Measurements from ENCODE around the gene CCDC15.

DNA sequence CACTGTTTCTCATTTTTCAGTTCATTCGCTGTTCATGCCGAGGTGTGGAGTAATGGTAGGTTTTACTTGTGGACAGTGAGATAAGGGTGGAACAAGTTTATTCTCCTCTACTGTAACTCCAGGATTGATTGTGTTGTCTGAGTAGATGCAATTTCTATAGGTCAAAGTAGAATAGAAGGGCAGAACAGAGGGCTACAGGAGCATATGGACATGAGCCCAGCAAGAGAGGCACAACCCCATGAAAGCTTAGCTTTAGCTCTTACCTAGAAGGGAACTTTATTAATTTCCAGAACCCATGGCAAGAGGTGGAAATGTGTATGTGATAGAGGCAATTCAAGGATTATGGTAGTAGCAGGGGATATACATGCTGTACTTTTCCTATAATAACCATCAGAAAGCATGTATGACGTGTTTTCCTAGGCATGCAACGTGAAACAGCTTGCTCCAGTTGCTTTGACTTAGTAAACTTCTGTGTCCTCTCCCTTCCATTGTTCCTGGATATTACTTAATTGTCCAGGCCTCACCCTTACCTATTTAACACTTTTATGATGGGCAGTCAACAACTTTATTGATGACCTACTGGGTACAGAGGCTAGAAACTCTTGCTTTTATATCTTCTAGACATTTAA lies 95.3 kb downstream of the CCDC15 start:
- TF ChIP-seq CTCF (conservative IDR thresholded peaks at IDR 0.05; ENCODE audit: low read depth, low read length) (no peak), EZH2phosphoT487 (IDR thresholded peaks at IDR 0.05; ENCODE audit: borderline replicate concordance, low read length) (no peak), EZH2 (IDR thresholded peaks at IDR 0.05; ENCODE audit: low read length, unreplicated experiment) (no peak)

Measured in PC-3 (cell line).